T follicular helper cell (primary cell): ENCODE measurements around the gene BST1.
"Not testable (repeated sequence)": the region's sequence is repeated elsewhere in the genome, so short reads cannot be mapped to it uniquely, and the experiment has no call there.

Experiments used
- DNase-seq: peaks from one replicate; pipeline ENCODE4 v3.0.0-alpha.2; 2020; ENCODE audit warnings: low read depth

The BST1 gene

GRCh38 chr4:15749001-15749400, 46.1 kb downstream of the BST1 start:
- no peak for DNase-seq

- no peak for DNase-seq
Observed at GRCh38 chr4:15751153-15751552, 48.3 kb downstream of the BST1 start.

DNA sequence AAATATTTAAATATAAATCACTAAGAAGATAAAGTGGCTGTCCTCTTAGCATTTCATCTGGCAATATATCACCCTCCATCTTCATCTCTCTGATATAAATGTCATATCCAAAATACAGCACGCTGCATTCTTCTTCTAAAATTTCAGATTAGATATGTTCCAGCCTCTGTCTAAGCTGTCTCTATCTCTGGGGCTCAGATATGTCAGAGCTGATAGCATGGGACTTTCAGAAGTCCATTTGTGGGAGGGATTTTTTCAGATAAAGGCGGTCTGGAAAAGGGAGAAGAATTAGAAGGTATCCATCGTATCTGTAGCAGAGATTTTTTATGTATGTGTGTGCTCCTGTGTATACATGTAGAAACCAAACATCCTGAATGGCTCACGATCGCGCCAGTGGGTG, 50.2 kb downstream of the BST1 start:
- DNase-seq: no peak

DNA sequence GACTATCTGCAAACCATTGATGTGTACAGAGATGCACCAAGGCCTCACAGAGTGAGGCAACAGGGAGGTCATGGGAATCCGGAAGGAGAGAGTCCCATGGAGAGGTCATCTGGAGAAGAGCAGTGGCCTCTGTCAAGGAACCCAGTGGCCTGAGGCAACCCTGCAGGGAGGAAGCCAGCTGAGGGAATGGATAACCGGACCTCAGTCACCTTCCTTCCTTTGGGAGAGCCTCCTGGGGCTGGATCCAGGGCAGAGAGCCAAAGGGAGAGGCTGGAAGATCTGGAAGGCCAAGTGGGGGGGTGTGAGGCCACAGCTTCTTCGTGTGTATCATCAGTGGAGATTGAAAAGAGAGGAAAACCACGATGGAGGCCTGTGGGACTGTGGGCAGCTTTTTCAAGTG, 50.9 kb downstream of the BST1 start:
- DNase-seq: no peak

DNA sequence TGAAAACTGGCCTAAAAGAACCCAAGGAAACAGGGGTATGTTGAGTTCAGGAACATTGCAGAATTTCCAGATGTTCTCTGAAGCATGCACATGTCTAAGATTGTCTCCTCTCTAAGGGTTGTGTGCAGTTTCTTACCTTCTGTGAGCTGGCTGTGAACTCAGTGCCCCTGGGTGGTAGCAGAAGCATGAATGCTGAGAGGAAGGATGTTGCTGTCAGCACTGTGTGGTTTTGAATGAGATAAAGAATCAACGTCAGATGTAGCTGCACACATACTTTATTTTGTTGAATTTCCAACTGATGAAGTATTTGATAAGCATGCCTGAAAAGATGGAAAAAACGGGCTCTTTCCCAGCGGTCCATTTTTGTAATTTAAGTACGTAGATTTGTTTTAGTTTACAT, 51.5 kb downstream of the BST1 start:
- DNase-seq: peak; percentile 29

- no peak for DNase-seq
Observed at GRCh38 chr4:15755321-15756155, 52.7 kb downstream of the BST1 start.

- DNase-seq: peak; percentile 64
Observed at GRCh38 chr4:15756361-15756861, 53.5 kb downstream of the BST1 start.

- DNase-seq: no peak
Observed at GRCh38 chr4:15757054-15757453, 54.2 kb downstream of the BST1 start.

DNA sequence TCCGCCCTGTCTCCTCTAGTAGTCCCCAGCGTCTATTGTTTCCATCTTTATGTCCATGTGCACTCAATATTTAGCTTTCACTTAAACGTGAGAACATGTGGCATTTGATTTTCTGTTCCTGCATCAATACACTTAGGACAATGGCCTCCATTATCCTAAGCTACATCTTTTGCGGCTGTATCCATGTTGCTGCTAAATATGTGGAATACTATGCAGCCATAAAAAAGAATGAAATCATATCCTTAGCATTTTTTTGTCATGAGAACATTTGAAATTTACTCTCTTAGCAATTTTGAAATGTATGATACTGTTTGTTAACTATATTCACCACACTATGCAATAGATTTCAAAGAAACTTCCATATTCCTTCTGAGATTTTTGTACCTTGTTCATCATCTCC, 55.4 kb downstream of the BST1 start:
- DNase-seq: no peak

- DNase-seq: not testable (repeated sequence)
Observed at GRCh38 chr4:15762460-15762859, 59.6 kb downstream of the BST1 start.

- no peak for DNase-seq
Observed at GRCh38 chr4:15765391-15765790, 62.5 kb downstream of the BST1 start.

DNA sequence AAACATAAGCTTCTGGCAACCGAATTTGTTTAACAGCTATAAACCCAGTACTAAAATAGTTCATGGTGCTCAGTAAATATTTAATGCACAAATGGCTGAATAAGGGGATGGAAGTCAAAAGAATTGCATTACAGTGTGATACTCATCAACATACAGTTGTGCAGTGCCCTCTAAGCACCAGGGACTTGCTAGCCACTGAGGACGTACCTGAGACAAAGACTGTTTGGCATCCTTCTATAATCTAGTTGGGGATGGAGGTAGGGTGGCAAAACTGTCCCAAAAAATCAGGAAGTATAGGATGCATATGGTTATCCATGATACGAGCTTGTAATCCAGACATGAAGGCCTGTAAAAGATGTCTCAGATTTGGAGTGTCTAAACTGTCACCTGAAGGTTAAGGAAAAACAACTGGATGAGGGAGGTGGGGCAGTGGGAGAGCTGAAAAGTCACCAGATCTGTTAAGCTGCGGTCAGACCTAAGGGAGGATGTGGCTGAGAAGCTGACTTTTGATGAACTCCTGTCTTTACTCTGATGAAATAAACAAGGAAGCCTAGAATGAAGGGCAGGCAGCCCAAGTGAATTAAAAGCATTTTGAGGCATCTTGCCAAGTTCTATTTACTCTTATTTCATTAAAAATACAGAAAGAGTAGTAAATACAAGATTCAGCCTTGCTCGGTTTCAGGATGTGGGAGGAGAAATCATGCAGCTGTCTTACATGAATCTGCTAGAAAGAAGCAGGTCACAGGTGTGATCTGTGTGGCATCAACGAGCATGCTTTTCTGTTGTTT, 63.2 kb downstream of the BST1 start:
- peak; percentile 25 for DNase-seq

DNA sequence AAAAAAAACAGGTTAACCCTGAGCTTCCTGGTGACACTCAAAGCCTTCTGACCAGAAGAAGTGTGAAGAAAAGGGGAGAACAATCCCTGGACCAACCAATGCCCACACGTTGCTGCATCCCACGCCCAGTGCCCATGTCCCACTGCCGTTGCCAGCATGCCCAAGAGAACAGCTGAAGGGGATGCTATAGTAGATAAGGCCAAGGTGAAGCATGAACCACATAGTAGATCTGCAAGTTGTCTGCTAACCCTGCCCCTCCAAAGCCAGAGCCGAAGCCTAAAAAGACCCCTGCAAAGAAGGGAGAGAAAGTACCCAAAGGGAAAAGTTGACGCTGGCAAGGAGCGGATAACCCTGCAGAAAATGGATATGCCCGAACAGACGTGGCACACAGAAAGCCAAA, 64.0 kb downstream of the BST1 start:
- DNase-seq: no peak

DNA sequence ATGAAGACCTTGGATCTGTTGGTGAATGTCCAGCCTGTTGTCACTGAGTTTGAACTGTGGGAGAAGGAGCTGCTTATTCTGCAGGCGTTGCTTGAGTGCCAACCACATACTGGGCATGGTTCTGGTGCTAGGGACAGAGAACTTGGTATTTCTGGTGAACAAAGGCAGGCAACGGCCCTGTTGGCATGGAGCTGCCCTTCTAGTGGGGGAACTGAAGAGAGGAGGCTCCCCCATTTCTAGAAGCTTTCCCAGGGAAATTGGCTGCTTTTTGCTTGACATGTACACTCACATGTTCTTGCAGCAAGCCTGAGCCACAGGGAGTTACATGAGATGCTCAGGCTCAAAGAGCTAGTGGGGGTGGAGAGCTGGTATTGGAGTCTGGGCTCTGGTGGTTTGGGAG, 66.3 kb downstream of the BST1 start:
- DNase-seq: no peak

DNA sequence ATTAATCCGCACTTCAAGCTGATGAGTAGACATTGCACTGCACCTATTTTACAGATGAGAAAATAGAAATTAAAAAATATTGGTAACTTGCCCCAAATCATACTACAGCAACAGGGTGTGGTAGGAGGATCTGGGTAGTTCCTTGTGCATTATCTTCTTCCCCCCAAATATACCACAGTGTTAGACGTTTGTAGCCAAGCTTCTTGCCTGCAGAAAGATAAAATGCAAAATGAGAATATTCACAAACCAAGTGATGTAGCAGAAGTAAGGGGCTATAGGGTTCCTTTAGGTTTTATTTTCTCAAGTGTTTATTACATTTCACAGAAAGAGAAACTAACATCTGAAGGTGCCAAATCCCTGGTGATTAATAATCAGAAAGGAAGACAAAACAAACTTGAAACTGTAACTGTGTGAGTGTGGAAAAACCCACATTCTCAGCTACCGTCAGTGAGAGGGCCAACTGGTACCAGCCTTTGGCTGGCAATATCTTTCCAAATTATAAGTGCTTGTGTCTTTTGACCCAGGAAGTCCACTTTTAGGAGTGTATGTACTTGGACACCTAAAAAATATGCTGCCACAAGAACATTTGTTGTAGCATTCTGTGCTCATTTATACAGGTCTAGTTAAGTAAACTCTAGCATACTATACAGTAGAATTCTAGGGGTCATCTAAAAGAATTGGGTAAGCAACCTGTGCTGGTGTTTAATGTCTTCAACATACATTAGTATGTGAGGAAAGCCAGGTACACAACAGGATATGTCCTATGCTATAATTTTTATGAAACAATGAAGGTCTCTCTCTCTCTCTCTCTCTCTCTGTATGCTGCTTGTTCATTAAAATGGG, 68.6 kb downstream of the BST1 start:
- no peak for DNase-seq

DNA sequence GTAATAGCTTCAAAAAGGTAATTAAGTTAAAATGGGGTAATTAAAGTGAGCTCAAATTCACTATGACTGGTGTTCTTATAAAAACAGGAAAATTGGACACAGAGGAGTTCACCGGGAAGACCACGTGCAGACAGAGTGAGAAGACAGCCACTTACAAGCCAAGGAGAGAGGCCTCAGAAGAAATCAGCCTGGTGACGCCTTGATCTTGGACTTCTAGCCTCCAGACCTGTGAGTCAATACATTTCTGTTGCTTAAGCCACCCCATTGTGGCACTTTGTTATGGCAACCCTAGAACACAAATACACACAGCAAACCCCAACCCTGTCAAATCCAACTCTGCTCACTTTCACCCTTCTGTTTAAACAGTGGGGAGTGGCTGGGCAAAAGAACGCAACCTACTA, 71.2 kb downstream of the BST1 start:
- no peak for DNase-seq

- no peak for DNase-seq
Observed at GRCh38 chr4:15776871-15777648, 74.2 kb downstream of the BST1 start.

- DNase-seq: no peak
Observed at GRCh38 chr4:15777697-15778288, 74.9 kb downstream of the BST1 start.

GRCh38 chr4:15778289-15779241, 75.7 kb downstream of the BST1 start, which contains the start of gene CD38:
Gene CD38 (plus strand): TSS chr4:15778328. CDS start chr4:15778415, 87 bp downstream.
- no peak for DNase-seq

- DNase-seq: no peak
Observed at GRCh38 chr4:15779306-15779705, 76.4 kb downstream of the BST1 start.
